Amniotic stem cell (primary cell): ENCODE data around the gene IDI1.
"Not testable (repeated sequence)": the region's sequence is repeated elsewhere in the genome, so short reads cannot be mapped to it uniquely, and the experiment has no call there.

Source experiments
- DNase-seq: peaks from one replicate; lab custom pipeline; 2025; lab: John Stamatoyannopoulos, UW

Gene IDI1

DNA sequence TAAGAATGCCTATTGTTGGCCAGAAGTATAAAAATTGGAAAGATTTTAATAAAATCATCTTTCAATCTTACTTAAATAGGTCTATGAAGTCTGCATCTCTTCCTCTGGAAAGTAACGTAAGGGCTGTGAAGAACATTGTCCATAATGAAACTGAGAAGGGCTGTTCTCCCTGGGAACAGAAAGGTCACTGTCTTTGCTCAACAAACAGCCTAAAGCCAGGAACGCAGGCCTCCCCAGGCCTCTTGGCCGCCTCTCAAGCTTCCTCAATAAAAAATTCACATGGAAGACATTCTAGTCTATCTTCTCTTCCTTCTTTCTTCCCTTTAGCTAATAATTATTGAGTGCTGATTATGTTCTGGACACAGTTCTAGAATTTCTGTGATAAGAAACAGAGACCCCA is 14.2 kb downstream of the IDI1 start:
- DNase-seq: no peak

DNA sequence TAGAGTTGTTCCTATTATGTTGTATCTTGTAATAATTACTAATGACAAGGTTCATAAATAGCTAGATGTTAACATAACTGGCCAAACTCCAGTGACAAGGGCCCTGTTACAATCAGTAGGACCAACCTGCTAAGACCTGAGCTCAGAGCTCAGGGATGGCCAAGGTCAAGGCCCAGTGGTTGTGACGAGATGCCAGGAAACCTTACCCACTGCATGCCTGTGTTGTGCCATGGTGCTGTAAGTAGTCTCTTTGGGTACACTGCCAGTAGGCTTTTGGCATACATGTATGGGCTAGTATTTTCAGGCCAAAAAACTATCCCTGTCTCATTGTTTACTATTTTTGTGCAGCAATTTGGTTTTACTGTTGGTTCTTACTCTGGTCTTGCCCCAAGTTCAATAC is 15.3 kb downstream of the IDI1 start:
- no peak for DNase-seq

DNA sequence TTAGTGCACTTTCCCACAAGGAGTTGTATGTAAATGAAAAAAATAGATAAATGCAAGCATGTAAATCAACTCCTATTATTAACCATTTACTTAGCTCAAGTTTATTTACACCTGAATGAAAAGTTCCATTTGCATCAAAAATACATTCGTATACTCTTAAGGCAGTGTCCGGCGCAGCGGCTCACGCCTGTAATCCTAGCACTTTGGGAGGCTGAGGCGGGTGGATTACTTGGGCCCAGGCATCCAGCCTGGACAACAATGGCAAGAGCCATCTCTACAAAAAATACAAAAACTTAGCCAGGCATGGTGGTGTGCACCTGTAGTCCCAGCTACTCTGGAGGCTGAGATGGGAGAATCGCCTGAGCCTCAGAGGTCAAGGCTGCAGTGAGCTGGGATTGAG is 19.1 kb downstream of the IDI1 start:
- no peak for DNase-seq

DNA sequence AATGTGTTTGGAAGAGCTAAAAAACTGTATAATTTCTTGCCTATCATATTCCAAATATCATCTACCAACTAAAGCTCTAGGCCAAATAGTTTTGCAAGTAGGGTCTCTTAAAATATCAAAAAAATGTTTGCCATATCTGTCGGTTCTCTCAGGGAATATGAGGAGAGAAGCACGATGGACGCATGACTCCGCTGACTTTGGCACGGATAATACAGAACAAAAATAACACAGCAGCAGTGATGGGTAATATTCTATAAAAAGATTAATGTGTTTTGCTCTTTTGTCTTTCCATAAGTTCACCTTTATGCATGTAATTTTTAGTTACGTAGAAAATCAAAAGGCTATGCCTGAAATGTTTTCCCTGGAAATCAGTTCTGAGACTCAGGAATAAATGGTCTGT is 22.3 kb downstream of the IDI1 start:
- DNase-seq: no peak

DNA sequence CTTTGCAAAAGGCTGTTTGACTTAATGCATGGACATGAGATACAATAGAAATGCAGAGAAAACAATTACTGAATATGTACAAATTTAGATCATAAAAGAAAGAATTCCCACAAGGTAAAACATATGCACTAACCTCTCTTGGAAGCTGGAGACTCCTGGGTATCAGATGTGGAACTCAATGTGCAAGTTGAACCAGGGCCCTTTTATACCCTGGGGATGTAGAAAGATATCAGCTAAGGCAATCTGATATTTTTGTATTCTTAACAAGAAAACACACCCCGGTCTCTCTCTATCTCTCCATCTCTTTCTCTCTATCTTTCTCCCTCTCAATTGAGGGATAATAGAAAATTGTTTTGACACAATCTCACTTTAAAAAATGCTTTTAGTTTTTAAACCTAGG is 23.2 kb downstream of the IDI1 start, which contains the start of gene IDI2:
TSS of gene IDI2 (minus strand) at position 177 of the 400 bp plus-strand sequence. CDS start 1,136 bp downstream, outside the sequence.
- DNase-seq: no peak

DNA sequence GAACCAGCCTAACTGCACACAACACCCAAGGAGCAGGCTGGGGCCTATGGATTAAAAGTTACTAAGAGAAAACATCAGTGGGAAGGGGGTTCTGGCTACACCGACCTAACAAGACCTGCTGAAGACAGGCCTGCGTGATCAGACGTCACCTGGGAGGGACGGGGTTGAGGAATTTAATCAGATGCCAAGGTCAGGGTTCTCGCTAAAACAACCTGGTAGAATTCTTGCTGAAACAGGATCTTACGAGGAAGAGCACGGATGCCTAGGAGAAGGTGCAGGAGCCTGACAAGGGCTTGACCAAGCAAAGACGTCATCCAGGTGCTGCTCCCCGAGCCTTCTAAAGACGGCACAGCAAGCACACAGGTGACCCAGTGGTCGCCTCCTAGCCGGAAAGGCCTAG is 24.8 kb downstream of the IDI1 start:
- DNase-seq: no peak

DNA sequence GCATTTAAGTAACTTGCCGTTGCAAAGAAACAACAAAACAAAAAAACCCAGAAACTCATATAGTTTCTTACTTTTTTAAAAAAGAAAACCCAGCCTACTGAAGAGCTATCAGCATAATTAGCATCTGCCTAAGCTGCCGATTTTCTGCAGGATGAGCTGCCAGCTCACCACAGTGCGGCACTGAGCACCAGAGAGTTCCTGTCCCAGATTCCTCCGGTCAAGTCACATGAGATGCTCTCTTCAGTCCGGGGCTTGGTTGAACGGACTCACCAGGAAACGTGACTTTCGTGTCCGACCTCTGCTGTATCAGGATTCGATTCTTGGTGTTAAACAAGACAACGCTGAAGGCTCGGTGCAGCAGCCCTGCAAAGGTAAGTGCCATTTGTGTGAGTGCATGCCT is 26.5 kb downstream of the IDI1 start:
- DNase-seq: no peak

DNA sequence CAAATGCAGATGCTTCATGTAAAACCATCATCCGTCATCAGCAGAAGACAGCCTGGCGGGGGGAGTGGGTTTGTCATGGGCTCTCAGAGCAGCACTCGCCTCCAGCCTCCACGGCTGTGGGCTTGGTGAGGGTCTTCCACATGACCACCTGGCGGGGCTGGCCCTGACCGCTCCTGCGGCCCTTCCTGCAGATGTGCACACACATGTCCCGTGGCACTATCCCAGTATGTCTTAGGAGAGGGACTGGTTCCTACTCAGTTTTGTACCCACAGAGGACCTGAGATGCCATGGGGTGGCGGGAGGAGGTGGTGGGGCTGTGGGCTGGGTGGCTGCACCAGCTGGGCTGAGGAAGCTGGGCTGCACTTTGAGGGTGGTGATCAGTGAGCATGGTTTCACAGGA is 28.0 kb downstream of the IDI1 start:
- no peak for DNase-seq

DNA sequence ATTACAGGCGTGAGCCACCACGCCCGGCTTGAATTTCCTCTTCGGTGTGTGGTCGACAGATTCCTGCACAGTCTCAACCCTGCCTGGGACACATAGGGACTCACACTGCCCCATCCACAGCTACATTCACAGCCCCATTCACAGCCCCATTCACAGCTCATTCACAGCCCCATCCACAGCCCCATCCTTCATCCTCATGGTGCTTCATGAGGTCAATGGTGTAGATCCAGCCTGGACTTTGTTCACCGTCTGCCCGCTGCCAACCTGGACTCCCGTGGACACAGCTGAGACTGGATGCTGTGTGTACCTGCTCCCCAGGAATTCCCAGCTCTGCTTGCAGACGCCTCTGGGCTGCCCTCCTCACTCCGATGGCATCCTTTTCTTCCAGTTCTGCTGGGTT is 28.5 kb downstream of the IDI1 start:
- no peak for DNase-seq

DNA sequence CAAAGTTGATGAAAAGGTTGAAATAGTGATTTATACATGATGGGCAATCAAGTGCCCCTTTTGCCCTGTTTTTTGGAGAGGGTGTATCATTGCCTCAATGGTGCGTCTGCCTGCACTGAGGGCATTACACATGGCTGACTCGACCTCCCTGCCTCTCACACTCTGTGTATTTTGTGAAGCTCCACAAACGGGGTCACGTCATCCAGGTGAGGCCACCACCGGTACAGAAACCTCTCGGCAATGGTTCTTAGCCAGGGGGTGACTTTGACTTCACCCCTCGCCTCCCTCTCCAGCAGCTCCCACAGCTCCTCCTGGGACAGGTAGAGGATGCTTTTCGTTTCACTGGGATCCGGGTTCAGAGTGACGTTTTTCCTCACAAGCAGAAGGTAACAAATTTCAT is 29.6 kb downstream of the IDI1 start:
- DNase-seq: no peak

DNA sequence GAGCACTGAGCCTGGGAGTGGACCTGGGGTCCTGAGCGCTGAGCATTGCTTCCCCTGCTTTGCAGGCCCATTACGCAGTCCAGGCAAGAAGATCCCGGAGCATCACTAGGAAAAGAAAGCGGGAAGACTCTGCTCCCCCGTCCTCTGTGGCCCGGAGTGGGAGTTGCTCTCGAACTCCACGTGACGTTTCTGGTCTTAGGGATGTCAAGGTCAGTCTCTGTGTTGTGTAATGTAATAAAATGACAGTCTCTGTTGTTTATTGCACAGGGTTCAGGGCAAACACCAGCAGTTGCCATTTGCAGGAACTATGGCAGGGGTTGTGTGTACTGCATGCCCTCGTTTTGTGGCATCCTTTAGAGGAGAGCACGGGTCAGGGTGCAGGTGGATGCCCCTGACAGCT is 33.2 kb downstream of the IDI1 start:
- no peak for DNase-seq

DNA sequence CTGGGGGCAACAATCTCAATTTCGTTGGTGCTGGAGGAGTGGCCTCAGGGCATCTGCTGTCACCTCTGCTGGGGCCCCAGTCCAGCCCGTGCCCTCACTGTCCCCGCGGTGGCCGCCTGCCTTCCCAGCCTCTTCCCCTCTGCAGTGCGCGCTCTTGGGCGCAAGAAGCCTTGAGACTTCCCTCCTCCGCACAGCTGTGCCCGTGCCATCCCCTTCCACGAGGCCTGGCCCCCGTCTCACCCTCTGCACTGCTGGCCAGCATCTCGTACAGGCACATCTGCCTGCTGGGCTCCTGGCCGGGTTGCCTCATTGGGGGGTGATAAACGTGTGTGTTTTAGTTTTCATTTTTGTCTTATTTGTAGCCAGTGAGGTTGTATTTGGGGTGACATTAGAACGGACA is 37.2 kb downstream of the IDI1 start:
- DNase-seq: no peak

DNA sequence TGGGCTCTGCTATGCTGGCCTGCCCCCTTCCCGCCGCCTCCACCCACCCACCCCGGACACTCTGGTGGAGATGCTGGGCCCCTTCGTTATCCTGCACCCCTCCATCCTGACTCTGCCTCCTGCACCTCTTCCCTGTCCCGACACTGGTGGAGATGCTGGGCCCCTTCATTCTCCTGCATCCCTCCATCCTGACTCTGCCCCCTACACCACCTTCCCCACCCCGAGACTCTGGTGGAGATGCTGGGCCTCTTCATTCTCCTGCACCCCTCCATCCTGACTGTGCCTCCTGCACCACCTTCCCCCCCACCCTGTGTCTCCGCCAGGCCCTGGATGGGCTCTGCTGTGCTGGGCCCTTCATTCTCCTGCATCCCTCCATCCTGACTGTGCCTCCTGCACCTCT is 38.2 kb downstream of the IDI1 start:
- no peak for DNase-seq

DNA sequence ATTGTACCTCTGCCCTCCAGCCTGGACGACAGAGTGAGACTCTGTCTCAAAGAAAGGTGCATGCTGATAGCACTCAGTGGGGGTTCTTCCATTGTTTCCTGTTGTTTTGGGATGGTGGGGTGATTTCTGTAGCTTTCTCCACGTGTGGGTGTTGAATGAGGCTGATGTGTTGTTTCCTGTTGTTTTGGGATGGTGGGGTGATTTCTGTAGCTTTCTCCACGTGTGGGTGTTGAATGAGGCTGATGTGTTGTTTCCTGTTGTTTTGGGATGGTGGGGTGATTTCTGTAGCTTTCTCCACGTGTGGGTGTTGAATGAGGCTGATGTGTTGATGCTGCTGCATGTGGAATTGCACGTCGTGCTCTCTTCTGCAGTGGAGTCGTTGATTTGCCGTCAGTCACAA is 39.0 kb downstream of the IDI1 start:
- not testable (repeated sequence) for DNase-seq

DNA sequence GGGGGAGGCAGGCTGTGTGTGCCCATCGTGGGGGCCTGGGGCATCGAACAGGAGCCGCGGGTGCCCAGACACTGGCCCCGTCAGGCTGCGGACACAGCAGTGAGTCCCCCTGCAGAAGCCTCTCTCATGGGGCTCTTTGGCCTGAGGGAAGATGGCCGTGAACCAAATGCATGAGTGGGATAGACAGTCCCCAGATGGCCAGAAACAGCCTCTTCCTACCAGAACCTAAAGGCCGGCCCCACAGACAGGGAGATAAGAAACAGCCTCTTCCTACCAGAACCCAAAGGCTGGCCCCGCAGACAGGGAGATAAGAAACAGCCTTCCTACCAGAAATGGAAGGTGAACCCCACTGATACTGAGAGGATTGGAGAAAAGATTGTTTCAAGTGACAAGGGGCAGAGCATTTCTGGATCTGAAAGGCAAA is 39.8 kb downstream of the IDI1 start:
- no peak for DNase-seq

DNA sequence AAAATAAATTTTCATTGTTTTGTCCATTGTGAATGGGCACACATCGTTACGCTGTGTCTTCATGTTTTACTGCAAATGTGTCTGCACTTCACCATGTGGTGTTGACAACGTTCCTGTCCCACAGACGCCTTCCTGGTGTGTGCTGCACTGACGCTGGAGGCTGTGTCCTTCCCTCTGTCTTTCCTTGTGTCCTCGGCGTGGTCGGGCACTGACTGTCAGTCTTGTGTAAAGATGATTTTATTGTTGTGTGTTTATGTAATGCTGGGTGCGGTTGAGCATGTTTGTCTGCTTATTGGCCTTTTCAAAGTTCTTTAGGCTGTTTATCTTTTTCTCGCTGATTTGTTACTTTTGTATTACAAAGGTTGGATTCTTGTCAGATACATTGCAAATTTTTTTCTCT is 41.3 kb downstream of the IDI1 start:
- no peak for DNase-seq

DNA sequence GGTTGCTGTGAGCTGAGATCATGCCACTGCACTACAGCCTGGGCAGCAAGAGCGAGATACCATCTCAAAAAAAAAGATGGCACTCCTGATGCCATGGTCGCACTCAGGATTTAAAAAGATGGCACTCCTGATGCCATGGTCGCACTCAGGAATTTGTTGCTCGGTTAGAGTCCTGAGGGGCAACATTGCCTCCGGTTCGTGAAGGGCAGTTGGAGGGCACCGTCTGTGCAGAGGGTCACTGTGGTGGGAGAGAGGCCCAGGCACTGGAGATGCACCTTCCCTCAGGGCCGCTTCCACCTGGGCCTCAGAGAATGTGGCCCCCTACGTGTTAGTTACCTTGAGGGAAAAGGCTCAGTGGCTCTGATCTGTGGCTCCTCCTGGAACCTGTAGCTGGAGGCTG is 42.3 kb downstream of the IDI1 start:
- DNase-seq: no peak

DNA sequence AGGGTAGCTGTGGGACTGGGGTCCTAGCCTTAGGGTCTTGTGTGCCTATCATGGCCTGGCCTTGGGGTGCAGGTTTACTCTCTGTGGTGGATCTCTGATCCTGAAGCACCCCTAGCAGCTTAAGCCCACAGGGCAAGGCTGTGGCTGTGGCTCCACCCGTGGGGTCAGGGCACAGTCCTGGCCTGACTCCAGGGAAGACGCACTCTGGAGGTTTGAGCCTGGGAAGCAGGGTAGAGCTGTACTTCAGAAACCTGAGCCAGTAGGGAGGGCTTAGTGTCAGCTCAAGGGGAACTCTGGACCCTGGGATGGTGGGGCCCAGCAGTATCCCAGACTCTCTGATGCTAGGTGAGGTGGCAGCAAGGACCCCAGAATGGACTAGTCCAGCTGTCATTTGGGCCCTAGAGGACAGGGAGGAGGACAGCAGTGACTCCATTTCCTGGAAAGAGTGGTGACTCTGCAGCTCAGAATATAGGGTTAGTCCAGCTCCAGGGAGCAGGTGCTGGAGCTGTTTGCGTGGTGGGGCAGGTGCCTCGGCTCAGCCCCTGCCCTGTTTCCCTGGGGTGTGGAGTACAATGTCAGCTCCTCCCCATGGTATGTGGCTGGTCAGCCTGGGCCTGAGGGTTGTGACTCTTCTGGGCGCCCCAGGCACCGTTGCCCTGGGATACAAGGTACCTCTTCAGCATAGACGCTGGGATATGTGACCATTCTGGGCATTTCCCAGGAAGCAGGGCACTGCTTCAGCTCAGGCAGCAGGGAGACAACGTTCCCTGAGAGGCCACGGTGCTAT is 44.8 kb downstream of the IDI1 start:
- no peak for DNase-seq

DNA sequence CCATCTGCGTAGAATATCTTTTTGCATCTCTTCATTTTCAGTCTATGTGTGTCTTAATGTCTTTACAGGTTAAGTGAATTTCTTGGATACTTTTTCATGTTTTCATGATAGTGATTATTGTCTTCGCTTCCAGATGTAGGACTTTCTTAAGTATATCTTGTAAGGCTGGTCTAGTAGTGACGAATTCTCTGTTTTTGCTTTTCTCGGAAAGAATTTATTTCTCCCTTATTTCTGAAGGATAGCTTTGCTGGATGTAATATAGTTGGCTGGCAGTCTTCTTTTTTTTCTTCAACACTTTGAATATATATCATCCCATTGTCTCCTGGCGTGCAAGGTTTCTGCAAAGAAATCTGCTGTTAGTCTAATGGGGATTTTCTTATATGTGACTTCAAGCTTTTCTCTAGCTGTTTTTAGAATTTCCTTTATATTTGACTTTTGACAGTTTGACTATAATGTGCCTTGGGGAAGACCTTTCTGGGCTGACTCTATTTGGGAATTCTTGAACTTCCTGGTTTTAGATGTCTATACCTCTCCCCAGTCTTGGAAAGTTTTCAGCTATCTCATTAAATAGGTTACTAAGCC is 46.4 kb downstream of the IDI1 start:
- DNase-seq: no peak

DNA sequence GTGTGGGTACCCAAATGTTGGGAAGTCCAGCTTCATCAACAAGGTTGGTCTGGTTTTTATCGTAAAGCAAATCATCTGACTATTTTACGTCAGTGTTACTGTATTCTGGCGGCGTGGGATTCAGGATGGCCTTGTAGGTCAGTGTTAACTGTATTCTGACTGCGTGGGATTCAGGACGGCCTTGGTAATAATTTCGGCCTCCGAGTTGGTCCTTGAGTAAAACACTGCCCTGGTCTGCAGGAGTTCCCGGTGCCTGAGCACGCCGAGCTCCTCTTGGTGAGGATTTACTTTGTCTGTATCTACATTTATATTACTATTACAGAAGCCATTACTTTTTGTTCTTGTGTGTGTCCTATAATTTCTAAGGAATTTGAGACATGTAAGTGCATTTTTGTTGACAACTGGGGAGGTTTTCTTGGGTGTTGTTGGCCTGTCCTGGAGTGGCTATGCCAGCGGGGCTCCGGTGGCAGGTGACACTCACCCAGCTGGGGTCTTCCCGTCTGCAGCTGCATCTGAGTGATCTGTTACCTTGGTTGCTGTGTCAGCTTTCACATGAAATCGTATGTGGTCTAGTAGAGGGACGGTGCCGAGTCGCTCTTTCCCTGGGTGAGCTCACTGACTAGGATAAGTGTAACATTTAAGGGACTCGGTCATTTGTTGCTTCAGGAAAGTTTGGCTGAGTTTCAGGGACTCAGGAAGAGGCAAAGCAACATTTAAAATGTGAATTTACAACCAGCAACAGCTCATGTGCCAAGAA is 51.5 kb downstream of the IDI1 start:
- DNase-seq: no peak

DNA sequence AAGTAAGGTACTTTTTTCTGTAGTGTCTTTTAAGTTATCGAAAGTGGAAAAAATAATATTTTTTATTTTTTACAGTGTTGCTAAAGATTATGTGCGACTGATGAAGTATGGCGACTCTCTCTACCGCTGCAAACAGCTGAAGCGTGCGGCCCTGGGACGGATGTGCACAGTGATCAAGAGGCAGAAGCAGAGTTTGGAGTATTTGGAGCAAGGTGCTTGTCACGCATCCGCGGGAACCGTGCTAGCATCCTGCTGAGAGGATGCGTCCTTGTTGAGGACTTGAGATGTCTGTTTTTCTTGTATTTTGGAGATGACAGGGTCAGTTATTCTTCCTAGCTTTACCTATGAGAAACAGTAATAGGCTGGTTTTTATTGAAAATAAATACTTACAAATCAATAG is 52.9 kb downstream of the IDI1 start:
- no peak for DNase-seq

DNA sequence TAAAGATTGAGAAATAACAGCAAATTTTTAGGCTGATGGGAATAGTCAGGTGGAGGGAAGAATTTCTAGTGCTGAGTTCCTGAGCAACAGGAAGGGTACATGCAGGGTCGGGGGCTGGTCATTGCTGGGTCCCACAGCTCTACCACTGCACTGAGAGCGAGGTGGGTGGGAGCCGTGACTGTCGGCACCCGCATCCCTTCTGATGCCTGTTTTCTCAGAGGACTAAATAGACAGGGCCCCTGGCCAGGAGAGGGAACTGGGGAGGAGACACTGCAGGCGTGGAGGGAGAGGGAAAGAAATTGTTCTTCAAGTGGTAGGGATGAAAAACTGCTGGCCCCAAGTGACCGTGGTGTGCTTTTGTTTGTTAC is 53.4 kb downstream of the IDI1 start:
- DNase-seq: no peak

DNA sequence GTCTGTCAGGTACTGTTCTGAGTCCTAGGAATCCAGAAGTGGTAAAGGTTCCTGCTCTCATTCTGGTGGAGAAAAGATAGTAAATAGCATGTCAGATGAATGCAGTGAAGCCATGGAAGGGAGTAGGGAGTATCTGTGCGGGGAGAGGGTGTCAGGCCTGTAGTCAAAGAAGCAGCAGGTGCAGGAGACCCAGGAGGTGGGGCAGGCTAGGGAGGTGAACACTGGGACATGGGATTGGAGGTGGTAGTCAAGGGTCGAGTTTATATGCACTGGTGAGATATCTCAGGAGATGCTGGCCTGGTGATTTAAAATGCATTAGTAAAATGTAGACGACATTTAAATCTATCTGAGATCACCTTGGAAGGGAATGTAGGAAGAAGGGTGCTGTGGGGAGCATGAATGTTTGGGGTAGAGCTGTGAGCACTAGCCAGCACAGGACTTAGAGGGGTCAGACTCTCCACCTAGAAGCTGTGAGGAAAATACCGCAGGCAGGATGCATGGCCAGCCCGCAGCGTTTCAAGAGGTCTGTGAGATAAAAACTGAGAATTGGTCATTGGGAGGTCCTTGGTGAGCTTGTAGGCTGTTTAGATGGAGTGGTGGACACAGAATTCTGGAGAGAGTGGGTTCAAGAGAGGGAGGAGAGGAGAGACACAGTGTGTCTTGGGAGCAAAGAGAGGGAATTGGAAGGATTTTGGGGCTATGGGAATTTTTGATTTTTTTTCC is 53.9 kb downstream of the IDI1 start:
- DNase-seq: no peak
